ENCODE results near the gene TNFRSF12A. TPM values are rescaled to one million over a fixed set of nuclear protein-coding genes. Genes with fewer than 3 reads are reported as not detected.
A peak's percentile ranks its signal among the peaks of the same experiment; 100 is the strongest.

Gene TNFRSF12A
- total and polyA plus RNA-seq, 2 of the 4 experiments (the other 2 are of a cell fraction), result 103 to 304 TPM

- no TSS peak for BruUV-seq (replicated peaks)
- WGBS, 2 experiments (ENCODE audit: extremely low coverage in 2 of 2, insufficient read length in 1 of 2), result 94% methylated on average over 9 of the region's 18 CpGs; no CpG with 5 or more reads in 1 of the 2 experiments
- H3K4me1 ChIP-seq (ENCODE audit: control insufficient read depth, insufficient read depth, low read length), result peaks cover 9% of the 10 kb centered on the region
- no peak overlapping the region for H3K18ac ChIP-seq (ENCODE audit: low read depth, low read length)
- peak overlapping the region; percentile 68 for H2AK9ac ChIP-seq (replicated peaks; ENCODE audit: low read depth, low read length, poor library complexity)
- ATAC-seq (ENCODE audit: low read depth) (no peak), DNase-seq (no peak)
- no peak overlapping the region for H2AK5ac ChIP-seq (ENCODE audit: low read depth, low read length)
- no peak overlapping the region for H3K56ac ChIP-seq (ENCODE audit: extremely low read depth, insufficient read depth, low read length)
- no peak overlapping the region for H3K23ac ChIP-seq (ENCODE audit: low read depth, low read length)
- no peak overlapping the region for H2BK15ac ChIP-seq (ENCODE audit: low read depth, low read length)
- H3K79me1 ChIP-seq (ENCODE audit: low read depth in 1 of 2, low read length in 2 of 2), result peaks cover 0 to 19% of the 10 kb centered on the region in 2 experiments; a peak in 2 of 4 replicates
- CTCF ChIA-PET, result interaction anchor here (0.8 kb wide), 1 partner anchor 21 kb away, joined by 5 read pairs; no protein-coding TSS in a partner anchor
- POLR2A ChIA-PET (ENCODE audit: unreplicated experiment), result interaction anchor here (0.6 to 0.7 kb wide), 2 partner anchors 16 to 40 kb away, joined by 3 to 7 read pairs; no protein-coding TSS in a partner anchor
- dilution Hi-C loops (cut with HindIII; ENCODE audit: low sequenced_read_pairs, unreplicated experiment) (no loop called here), intact Hi-C loops (cut with micrococcal nuclease) (no loop called here), in situ Hi-C loops (cut with MboI; ENCODE audit: low sequenced_read_pairs) (no loop called here)
- H3K27ac ChIP-seq (ENCODE audit: insufficient read depth, low read length), result no peak overlapping the region
- H4K5ac ChIP-seq (ENCODE audit: low read depth, low read length), result no peak overlapping the region
- no peaks in the 10 kb centered on the region for H3K9me3 ChIP-seq (ENCODE audit: control insufficient read depth, insufficient read depth, low read length)
- peaks cover 37% of the 10 kb centered on the region for H4K20me1 ChIP-seq (ENCODE audit: insufficient read depth, low read length)
- no peak overlapping the region for H3K4me2 ChIP-seq (ENCODE audit: low read depth, low read length)
- no peak overlapping the region for H4K91ac ChIP-seq (ENCODE audit: insufficient read depth, low read depth, low read length)
- no peak overlapping the region for H3K14ac ChIP-seq (replicated peaks; ENCODE audit: low read depth, low read length)
- no peak overlapping the region for H2BK20ac ChIP-seq (ENCODE audit: low read depth, low read length)
- H4K8ac ChIP-seq (ENCODE audit: low read depth in 2 of 2, low read length in 2 of 2), result no peak overlapping the region
- H3K27me3 ChIP-seq (ENCODE audit: control insufficient read depth, insufficient read depth, low read length), result peaks cover 12% of the 10 kb centered on the region; the same call in 1 of the 2 replicates
- peaks cover 22% of the 10 kb centered on the region for H3K36me3 ChIP-seq (ENCODE audit: control insufficient read depth, insufficient read depth, low read length)
- TF ChIP-seq POLR2A (IDR thresholded peaks at IDR 0.05; ENCODE audit: low read depth, low read length) (peak; percentile 53), ELK1 (IDR thresholded peaks at IDR 0.05; ENCODE audit: borderline replicate concordance, low read depth, low read length) (no peak)
- H2BK5ac ChIP-seq (ENCODE audit: low read depth, low read length, poor library complexity, severe bottlenecking), result no peak overlapping the region
- no peak overlapping the region for H2AFZ ChIP-seq (replicated peaks; ENCODE audit: low read length, poor library complexity)
- H3K9me1 ChIP-seq (ENCODE audit: insufficient read depth, low read length), result no peaks in the 10 kb centered on the region
- H2BK120ac ChIP-seq (ENCODE audit: low read depth, low read length), result no peak overlapping the region
- H3K9ac ChIP-seq (ENCODE audit: low read depth, low read length), result no peak overlapping the region
- H3K4me3 ChIP-seq (ENCODE audit: insufficient read depth, low read depth, low read length), result no peak overlapping the region
- H3K4ac ChIP-seq (ENCODE audit: low read depth, low read length), result no peak overlapping the region
Measured at GRCh38 chr16:3025032-3026002, 5.1 kb downstream of the TNFRSF12A start.

All from IMR-90 (cell line).